LHCN-M2 (cell line): ENCODE data around the gene FRAS1. TPM values are rescaled to one million over a fixed set of nuclear protein-coding genes. Genes with fewer than 3 reads are reported as not detected.
A peak's percentile ranks its signal among the peaks of the same experiment; 100 is the strongest.
"Not testable (repeated sequence)": the region's sequence is repeated elsewhere in the genome, so short reads cannot be mapped to it uniquely, and the experiment has no call there.

ENCODE experiments used
- DNase-seq: peaks from one replicate; pipeline ENCODE4 v3.0.0-alpha.2; 2012; ENCODE audit warnings: low read depth
- total RNA-seq: library from RNA; depleted of rRNA; stranded (reverse); fragments of >200 nt; gene quantifications from 2 replicates; pipeline ENCODE4 v1.2.3, GENCODE V29; 2014

Gene FRAS1
- total RNA-seq, 1 experiment from 2014 or later: 3.0 TPM

- peak; percentile 33 for DNase-seq
Measured at GRCh38 chr4:78058591-78059523, 1.7 kb downstream of the FRAS1 start.

- DNase-seq: peak; percentile 85
Measured at GRCh38 chr4:78059524-78059889, 2.4 kb downstream of the FRAS1 start.

- no peak for DNase-seq
Measured at GRCh38 chr4:78059938-78060337, 2.8 kb downstream of the FRAS1 start.

- peak; percentile 49 for DNase-seq
Measured at GRCh38 chr4:78061939-78062570, 4.9 kb downstream of the FRAS1 start.

- no peak for DNase-seq
Measured at GRCh38 chr4:78065508-78066192, 8.5 kb downstream of the FRAS1 start.

- DNase-seq: peak; percentile 67
Measured at GRCh38 chr4:78068481-78068880, 11.4 kb downstream of the FRAS1 start.

GRCh38 chr4:78069319-78069718, 12.2 kb downstream of the FRAS1 start:
- no peak for DNase-seq

GRCh38 chr4:78069859-78070258, 12.7 kb downstream of the FRAS1 start:
- DNase-seq: peak; percentile 71

- no peak for DNase-seq
Measured at GRCh38 chr4:78070731-78071282, 13.7 kb downstream of the FRAS1 start.

- DNase-seq: no peak
Measured at GRCh38 chr4:78074759-78075158, 17.6 kb downstream of the FRAS1 start.

GRCh38 chr4:78075986-78076385, 18.9 kb downstream of the FRAS1 start:
- DNase-seq: no peak

GRCh38 chr4:78078101-78078500, 21.0 kb downstream of the FRAS1 start:
- DNase-seq: no peak

GRCh38 chr4:78079726-78080430, 22.8 kb downstream of the FRAS1 start:
- DNase-seq: no peak

GRCh38 chr4:78081541-78081940, 24.4 kb downstream of the FRAS1 start:
- no peak for DNase-seq

GRCh38 chr4:78083035-78083434, 25.9 kb downstream of the FRAS1 start:
- no peak for DNase-seq

GRCh38 chr4:78091534-78091933, 34.4 kb downstream of the FRAS1 start:
- DNase-seq: no peak

GRCh38 chr4:78092350-78092749, 35.2 kb downstream of the FRAS1 start:
- DNase-seq: not testable (repeated sequence)

- no peak for DNase-seq
Measured at GRCh38 chr4:78092850-78093249, 35.7 kb downstream of the FRAS1 start.

- no peak for DNase-seq
Measured at GRCh38 chr4:78095081-78095480, 38.0 kb downstream of the FRAS1 start.

- no peak for DNase-seq
Measured at GRCh38 chr4:78099058-78099457, 41.9 kb downstream of the FRAS1 start.

- peak; percentile 93 for DNase-seq
Measured at GRCh38 chr4:78100060-78100459, 42.9 kb downstream of the FRAS1 start.
